ENCODE data around the gene TFIP11.

The TFIP11 gene

GRCh38 chr22:26484360-26484706 lies 27.9 kb downstream of the TFIP11 start:
- TF ChIP-seq, protein P1, sequence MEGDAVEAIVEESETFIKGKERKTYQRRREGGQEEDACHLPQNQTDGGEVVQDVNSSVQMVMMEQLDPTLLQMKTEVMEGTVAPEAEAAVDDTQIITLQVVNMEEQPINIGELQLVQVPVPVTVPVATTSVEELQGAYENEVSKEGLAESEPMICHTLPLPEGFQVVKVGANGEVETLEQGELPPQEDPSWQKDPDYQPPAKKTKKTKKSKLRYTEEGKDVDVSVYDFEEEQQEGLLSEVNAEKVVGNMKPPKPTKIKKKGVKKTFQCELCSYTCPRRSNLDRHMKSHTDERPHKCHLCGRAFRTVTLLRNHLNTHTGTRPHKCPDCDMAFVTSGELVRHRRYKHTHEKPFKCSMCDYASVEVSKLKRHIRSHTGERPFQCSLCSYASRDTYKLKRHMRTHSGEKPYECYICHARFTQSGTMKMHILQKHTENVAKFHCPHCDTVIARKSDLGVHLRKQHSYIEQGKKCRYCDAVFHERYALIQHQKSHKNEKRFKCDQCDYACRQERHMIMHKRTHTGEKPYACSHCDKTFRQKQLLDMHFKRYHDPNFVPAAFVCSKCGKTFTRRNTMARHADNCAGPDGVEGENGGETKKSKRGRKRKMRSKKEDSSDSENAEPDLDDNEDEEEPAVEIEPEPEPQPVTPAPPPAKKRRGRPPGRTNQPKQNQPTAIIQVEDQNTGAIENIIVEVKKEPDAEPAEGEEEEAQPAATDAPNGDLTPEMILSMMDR (conservative IDR thresholded peaks at IDR 0.05; ENCODE audit: low read depth, low read length): no peak
- H3K4me3 ChIP-seq (ENCODE audit: low read depth, low read length): peak overlapping the region; percentile 94
- peak; percentile 15 for DNase-seq (ENCODE audit: low read depth)

DNA sequence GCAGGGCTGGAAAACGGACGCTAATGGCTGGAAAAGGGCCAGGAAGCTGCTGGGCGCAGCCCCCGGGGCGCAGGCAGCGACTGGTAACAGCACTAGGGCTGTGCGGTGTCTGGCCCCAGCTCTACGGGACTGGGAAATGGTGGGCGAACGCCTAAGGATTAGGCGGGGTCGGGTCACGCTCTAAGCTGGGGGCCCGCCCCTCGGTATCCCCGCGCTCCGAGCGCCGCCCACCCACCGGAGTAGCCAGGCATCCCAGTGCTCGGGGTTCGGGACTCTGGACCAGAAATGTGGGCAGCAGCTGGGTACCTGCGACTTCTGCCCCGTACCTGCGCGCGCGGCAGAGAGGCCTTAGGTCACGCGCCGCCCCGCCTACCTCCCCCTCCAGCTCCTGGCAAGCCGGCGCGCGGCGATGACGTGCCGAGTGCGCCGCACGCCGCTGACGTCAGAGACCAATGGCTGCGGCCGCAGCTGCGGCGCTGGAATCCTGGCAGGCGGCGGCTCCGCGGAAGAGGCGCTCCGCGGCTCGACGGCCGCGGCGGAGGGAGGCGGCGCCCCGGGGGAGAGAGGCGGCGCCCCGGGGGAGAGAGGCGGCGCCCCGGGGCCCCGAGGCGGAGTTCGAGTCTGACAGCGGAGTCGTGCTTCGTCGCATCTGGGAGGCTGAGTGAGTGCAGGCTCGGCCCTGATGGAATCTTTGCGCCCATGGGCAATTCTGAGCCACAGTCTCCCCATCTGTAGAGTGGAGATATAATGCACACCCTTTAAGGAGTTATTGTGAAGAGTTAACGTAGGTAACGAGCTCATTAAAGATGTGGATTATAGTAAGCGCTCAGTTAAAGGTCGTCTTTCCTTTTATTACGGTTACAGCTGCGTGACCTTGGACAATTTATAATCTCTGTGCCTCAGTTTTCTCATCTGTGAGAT lies 28.6 kb downstream of the TFIP11 start, which contains the start of the genes HPS4 and SRRD:
TSS of gene HPS4 (minus strand) at position 345 of the 921 bp plus-strand sequence. CDS start 2,021 bp downstream, outside the sequence.
TSS of gene SRRD (plus strand) at position 439 of the 921 bp plus-strand sequence. CDS start at position 453, 14 bp downstream.
- TF ChIP-seq, protein P1 (conservative IDR thresholded peaks at IDR 0.05; ENCODE audit: low read depth, low read length): no peak

GRCh38 chr22:26483043-26483438 lies 29.2 kb downstream of the TFIP11 start:
- H3K4me3 ChIP-seq (ENCODE audit: low read depth, low read length): peak overlapping the region; percentile 94
- TF ChIP-seq, protein P1 (conservative IDR thresholded peaks at IDR 0.05; ENCODE audit: low read depth, low read length): no peak
- no peak for DNase-seq (ENCODE audit: low read depth)

More for the DNA sequence above, 28.6 kb downstream of the TFIP11 start, which contains the start of the genes HPS4 and SRRD:
- peak within 1 kb of the TSS; percentile 94 for H3K4me3 ChIP-seq (ENCODE audit: low read depth, low read length)
- DNase-seq (ENCODE audit: low read depth): peak; percentile 91

GRCh38 chr22:26482161-26482560 lies 30.1 kb downstream of the TFIP11 start:
- H3K4me3 ChIP-seq (ENCODE audit: low read depth, low read length): no peak overlapping the region
- TF ChIP-seq, protein P1 (conservative IDR thresholded peaks at IDR 0.05; ENCODE audit: low read depth, low read length): no peak
- DNase-seq (ENCODE audit: low read depth): no peak

DNA sequence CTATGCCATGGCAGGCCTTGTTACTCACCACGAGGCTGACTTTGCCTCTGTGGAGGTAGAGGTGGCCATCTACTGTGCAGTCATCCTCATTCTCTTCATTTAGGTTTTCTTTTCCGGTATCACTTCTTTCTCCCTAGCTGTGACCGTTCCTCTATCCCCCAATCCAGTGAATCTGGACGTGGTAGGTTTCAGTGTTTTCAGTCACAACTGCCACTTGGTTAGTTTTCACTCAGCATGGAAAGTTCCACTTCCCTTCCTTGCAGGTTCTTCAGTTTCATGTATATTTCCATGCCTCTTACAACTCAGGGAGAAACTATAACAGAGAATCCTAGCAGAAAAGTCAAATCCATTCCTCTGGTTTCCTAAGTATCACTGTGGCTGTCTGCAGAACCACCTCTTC lies 30.6 kb downstream of the TFIP11 start:
- TF ChIP-seq, protein P1 (conservative IDR thresholded peaks at IDR 0.05; ENCODE audit: low read depth, low read length): no peak
- no peak for DNase-seq (ENCODE audit: low read depth)
- no peak overlapping the region for H3K4me3 ChIP-seq (ENCODE audit: low read depth, low read length)

- no peak for DNase-seq (ENCODE audit: low read depth)
- no peak overlapping the region for H3K4me3 ChIP-seq (ENCODE audit: low read depth, low read length)
- TF ChIP-seq, protein P1 (conservative IDR thresholded peaks at IDR 0.05; ENCODE audit: low read depth, low read length): no peak
Observed at GRCh38 chr22:26481112-26481693, 31.1 kb downstream of the TFIP11 start.

All from choroid plexus epithelial cell (primary cell).